ENCODE measurements around the gene RPL32.
"Not testable (repeated sequence)": the region's sequence is repeated elsewhere in the genome, so short reads cannot be mapped to it uniquely, and the experiment has no call there.

RPL32 gene

DNA sequence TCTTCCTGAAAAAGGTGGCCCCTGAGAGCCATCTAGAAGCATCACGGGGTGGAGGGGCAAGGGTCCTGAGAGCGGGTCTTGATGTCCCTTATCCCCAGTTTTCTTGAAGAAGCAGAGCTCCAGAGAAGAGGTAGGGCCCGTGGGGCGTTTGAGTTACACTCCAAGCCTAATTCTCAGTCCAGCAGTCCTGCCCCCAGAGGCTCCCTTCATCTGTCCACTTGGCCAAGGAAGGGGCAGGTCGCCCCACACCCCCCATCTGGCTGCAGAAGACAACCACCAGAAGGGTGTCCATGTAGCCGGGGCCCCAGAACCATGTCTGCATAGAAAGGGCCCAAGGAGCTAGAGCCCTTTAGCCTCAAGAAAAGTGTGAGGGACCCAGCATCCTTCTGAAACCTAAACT lies 25.5 kb upstream of the RPL32 start:
- DNase-seq, result no peak

DNA sequence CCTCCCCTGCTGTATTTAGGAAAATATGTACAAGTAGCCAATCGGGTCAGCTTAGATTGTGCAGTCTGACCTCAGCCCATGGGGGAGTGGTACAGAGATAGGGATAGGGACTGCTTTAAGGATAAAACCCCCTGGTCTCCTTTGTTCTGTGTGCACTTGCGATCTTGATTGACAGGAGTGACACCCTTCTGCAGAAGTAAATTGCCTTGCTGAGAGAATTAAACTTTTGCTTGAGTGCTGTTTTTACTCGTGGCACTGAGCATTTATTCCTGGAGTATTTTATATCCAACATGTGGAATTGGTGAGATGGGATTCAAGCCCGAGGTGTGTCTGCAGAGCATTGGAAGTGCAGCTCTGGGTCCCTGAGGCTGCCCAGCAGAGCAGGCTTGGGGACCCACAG lies 23.9 kb upstream of the RPL32 start:
- no peak for DNase-seq

DNA sequence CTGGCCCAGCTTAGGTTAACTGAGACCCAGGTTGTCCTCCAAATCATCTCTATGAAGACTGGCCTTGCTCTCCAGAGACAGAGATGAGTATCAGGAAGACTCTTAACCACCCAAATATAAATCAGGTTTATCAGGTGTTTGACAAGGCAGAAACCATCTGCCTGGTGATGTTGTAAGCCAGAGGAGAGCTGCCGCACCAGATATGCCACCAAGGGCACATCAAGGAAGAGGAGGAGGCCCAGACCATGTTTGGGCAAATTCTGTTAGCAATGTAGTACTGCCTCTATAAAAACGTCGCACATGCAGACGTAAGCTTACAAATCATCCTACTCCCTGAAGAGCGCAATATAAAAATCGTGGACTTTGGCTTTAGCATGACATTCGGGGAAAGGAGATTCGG lies 21.0 kb upstream of the RPL32 start:
- no peak for DNase-seq

DNA sequence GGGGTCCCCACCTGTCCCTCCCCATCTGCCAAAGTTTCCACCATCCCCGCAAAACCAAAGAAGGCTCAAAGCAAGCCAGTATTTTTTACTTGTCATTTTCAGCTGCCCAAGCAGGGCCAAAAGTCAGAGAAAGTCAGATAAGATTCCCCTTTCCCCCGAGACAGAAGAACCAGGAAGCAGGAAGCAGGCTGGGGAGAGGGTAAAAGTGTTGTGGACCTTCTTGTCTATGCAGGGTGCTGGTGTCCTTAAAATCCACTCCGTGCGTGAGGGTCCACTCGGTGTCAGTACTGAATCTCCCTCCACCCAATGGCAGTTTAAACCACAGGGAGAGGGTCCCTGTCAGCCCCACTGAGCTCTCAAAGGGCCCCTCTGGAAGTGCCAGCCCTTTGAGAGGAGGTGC lies 20.2 kb upstream of the RPL32 start:
- no peak for DNase-seq

GRCh38 chr3:12859840-12860239 lies 18.5 kb upstream of the RPL32 start:
- no peak for DNase-seq

- no peak for DNase-seq
These were observed 15.3 kb upstream of the RPL32 start for GRCh38 chr3:12856626-12857025.

- DNase-seq, result no peak
These were observed 13.2 kb upstream of the RPL32 start for GRCh38 chr3:12854565-12854964.

GRCh38 chr3:12853847-12854246 lies 12.5 kb upstream of the RPL32 start:
- DNase-seq, result not testable (repeated sequence)

DNA sequence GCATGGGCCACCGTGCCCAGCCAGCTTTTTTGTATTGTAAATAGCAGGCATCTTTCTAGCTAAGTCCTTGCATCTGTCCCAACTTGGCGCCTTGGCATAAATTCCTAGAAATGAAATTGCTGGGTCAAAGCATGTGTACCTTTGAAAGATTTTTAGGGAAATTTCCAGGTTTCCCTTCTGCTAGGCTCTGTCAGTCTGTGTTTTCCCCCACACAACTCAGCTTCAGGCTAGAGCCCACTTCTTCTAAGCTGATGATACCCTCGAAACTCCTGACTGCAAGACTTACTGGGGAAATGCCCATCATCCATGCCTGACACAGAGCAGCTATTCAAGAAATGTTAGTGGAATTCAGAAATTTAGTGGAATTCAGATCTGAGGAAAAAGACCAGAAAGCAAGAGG lies 10.8 kb upstream of the RPL32 start:
- no peak for DNase-seq

- no peak for DNase-seq
These were observed 4.4 kb upstream of the RPL32 start for GRCh38 chr3:12845811-12846210.

DNA sequence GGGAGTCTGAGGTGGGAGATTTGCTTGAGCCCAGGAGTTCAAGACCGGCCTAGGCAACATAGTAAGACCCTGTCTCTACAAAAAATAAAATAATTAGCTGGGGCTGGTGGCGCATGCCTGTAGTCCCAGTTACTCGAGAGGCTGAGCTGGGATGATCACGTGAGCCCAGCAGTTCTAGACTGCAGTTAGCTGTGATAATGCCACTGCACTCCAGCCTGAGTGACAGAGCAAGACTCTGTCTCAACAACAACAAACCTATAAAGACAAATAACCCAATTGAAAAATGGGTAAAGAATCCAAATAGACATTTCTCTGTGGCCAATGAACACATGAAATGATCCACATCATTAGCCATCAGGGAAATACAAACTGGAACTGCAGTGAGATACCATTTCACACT lies 1.1 kb upstream of the RPL32 start:
- DNase-seq, result no peak

DNA sequence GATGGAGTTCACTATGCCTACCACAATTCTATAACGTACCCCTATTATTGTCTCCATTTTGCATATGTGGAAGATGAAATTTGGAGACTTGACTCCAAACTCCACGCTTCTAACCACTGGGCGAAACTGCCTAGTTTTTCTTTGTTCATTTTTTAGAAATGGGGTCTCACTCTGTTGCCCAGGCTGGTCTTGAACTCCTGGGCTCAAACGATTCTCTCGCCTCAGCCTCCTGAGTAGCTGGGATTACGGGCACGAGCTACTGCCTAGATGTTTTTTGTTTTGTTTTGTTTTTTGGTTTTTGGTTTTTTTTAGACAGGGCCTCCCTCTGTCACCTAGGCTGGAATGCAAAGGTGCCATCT lies 584 bp upstream of the RPL32 start:
- no peak for DNase-seq

DNA sequence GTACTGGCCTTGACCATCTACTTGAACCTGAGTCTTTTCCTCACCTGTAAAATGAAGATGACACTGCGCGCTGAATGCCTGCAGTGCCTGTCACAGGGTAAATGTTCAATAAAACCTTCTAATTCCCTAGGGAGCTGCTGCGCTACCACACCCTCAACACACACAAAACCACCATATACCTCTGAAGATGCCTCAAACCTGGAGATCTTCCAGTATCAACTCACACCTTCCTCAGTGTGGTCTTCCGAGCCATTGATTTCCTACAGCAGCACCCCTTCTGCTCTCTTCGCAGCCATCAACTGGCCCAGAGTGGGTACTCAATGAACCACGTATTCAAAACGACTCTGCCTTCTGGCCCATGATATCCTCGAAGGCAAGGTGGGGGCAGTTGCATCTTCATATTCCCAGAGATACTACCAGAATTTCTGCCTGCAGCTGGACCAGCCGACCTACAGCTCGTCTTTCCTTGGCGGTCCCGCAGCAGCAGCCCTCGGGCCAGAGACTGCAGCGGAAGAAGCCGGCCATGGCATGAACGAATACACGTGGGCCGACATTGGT lies 695 bp downstream of the RPL32 start:
- DNase-seq, result no peak

DNA sequence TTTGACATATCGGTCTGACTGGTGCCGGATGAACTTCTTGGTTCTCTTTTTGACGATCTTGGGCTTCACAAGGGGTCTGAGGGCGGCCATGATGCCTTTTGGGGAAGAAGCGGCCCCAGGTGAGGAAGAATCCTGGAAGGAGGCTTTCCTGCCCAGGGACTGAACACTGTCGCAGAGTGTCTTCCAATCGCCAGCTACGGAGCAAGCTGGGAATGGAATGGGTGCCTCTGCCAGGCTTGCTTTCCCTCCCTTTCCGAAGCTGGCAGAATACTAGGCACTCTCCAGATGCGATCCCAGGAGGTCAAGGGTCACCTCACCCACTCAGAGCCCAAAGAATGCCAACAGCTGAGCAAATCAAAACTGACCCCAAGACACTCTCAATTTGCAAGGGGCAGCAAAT lies 1.2 kb downstream of the RPL32 start:
- not testable (repeated sequence) for DNase-seq

GRCh38 chr3:12839156-12839946 lies 2.0 kb downstream of the RPL32 start:
- DNase-seq, result no peak

DNA sequence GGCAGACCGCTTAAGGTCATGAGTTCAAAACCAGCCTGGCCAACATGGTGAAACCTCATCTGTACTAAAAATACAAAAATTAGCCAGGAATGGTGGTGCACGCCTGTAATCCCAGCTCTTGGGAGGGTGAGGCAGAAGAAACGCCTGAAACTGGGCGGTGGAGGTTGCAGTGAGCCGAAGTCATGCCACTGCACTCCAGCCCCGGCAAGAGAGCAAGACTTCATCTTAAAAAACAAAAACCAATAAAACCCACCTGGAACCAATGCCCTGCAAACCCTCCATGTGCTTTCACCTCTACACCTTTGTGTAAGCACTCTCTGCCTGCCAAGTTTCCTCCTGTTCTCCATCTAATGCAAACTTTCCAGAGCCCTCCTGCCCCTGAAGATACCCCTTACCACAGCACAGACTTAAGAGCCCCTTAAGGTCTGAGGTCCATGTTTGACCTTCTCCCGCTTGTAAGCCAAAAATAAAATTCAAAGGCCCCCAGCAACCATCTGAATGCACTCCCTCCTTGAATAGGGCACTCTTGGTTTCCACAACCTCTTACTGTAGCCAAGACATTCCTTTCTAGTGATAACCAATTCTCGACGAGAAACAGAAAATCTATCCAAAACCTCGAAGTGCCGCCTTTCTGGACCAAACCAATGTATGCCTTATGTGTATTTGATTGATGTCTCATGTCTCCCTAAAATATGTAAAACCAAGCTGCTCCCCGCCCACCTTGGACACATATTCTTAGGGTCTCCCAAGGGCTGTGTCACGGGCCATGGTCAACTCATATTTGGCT lies 3.0 kb downstream of the RPL32 start:
- no peak for DNase-seq

- no peak for DNase-seq
These were observed 3.9 kb downstream of the RPL32 start for GRCh38 chr3:12837295-12837986.

- DNase-seq, result no peak
These were observed 6.2 kb downstream of the RPL32 start for GRCh38 chr3:12835052-12835665.

GRCh38 chr3:12833222-12834161 lies 7.9 kb downstream of the RPL32 start:
- DNase-seq, result no peak

DNA sequence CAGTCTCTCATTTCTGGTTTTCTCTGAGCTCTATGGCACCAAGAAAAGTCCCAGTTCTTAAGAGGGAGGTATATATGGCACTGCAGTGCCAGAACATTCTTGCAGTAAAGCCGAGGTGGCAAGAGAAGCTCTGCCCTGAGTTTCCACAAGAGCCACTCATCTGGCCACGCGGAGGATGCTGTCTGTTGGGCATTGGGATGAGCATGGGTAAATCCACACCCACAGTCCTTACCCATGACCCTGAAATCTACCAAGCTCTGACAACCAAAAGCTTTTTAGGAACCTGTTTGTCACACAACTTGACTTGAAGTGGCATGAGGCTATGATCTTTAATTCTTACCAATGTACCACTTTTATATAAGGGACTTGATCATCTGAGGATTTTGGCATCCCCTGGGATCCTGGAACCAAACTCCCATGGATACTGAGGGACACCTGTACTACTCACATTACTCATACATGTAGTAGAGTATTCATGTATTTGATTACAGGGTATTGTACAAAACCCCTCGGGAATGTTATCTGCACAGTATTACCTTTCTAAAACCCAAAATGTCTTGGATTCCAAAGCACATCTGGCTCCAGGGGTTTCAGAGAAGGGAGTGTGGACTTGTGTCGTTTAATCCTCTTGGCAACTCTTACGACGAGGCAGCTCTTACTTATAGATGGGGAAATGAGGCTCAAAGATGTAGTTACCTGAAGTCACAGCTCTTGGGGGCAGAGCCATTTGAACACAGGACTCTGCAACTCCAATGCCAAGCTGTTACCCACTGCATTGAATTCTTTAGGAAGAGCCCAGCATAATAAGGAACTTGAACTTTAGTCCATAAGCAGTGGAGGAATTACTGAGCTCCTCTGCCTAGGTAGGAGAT lies 8.8 kb downstream of the RPL32 start:
- no peak for DNase-seq

DNA sequence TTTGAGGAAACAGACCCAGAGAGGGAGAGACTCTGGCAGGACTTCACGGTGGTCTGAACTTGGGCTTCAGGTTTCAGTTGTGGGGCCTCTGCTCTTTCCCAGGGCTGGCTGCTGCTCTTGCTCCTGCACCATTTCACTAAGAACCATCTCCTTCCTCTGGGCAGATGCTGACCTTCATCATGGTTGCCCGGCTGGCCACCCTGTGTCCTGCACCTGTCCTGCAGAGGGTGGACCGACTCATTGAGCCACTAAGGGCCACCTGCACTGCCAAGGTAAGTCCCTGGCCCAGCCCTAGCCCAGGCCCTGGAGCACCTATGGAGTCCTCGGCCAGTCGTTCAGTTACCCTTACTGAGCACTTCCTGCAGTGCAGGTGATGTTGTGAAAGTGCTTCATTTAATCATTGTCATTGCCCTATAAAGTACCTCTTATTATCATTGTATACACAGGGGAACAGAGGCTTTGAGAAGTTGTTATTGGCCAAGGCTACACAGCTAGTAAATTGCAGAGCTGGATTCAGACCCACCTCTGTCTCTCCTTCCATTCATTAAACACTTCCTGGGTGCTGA lies 10.0 kb downstream of the RPL32 start:
- DNase-seq, result no peak
